ENCODE data around the gene KIF1C.

Gene KIF1C

DNA sequence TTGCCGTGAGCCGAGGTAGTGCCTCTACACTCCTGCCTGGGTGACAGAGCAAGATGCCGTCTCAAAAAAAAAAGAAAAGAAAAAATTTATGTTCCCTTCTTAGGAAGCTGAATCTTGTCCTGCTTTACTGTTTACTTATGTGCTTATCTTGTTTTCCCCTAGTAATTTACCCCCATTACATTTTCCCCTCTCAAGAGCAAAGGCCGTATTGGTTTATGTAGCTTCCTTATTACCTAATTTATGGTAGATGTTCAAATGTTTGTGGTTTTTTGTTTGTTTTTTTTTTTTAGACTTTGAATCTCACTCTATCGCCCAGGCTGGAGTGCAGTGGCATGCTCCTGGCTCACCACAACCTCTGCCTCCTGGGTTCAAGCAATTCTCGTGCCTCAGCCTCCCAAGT, 47.7 kb downstream of the KIF1C start:
- H3K4me3 ChIP-seq (ENCODE audit: control insufficient read depth in 1 of 7, extremely low read depth in 1 of 7, insufficient read depth in 4 of 7, low read depth in 2 of 7, low read length in 6 of 7), result no peak overlapping the region
- ChIA-PET CTCF (interaction anchor here (0.6 to 3.4 kb wide), 5 partner anchors 9 to 211 kb away, joined by 3 to 12 read pairs (median 5); partner anchors contain the start of gene SLC52A1), POLR2A (interaction anchor here (0.8 kb wide), 1 partner anchor 26 kb away, joined by 6 read pairs; no protein-coding TSS in a partner anchor)
- H3K9me3 ChIP-seq (ENCODE audit: control extremely low read depth in 1 of 5, control insufficient read depth in 4 of 5, insufficient read depth in 2 of 5, low read depth in 1 of 5, low read length in 4 of 5), result peaks cover 0 to under 1% (median 0%) of the 10 kb centered on the region in 5 experiments
- no peaks in the 10 kb centered on the region for H3K4me1 ChIP-seq (ENCODE audit: control extremely low read depth in 1 of 4, control insufficient read depth in 4 of 4, insufficient read depth in 4 of 4, low read length in 3 of 4)
- no peaks in the 10 kb centered on the region for H3K36me3 ChIP-seq (ENCODE audit: control insufficient read depth in 4 of 4, insufficient read depth in 4 of 4, low read length in 3 of 4)
- no peak overlapping the region for H3K27ac ChIP-seq (ENCODE audit: insufficient read depth in 1 of 2, low read depth in 1 of 2, low read length in 2 of 2, poor library complexity in 1 of 2, severe bottlenecking in 2 of 2)
- 96% methylated on average over 2 of the region's 6 CpGs for WGBS (ENCODE audit: insufficient coverage)
- peaks cover 0 to 4% (median 0%) of the 10 kb centered on the region in 5 experiments for H3K27me3 ChIP-seq (replicated peaks in 2 of 5; ENCODE audit: control insufficient read depth in 4 of 5, insufficient read depth in 5 of 5, low read length in 4 of 5)
- no peak for DNase-seq

DNA sequence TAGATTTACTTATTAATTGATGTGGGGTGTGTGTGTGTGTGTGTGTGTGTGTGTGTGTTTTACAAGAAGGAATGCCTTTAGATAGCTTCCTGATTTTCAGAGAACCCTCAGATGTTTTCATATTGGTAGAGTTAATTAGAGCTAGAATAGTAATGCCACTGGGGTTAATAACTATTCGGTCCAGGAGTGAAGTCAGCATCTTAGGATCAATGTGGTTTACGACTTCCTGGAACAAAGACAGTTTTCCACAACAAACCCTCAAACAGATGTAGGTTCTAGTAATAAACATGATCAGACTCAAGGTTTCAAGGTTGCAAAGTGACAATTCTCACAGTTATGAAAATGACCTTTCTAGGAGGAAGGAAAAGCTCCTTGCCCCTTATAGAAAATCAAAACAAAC, 49.7 kb downstream of the KIF1C start:
- CTCF ChIA-PET, result interaction anchor here (0.6 to 3.4 kb wide), 3 partner anchors 13 to 107 kb away, joined by 3 to 12 read pairs (median 3); no protein-coding TSS in a partner anchor

DNA sequence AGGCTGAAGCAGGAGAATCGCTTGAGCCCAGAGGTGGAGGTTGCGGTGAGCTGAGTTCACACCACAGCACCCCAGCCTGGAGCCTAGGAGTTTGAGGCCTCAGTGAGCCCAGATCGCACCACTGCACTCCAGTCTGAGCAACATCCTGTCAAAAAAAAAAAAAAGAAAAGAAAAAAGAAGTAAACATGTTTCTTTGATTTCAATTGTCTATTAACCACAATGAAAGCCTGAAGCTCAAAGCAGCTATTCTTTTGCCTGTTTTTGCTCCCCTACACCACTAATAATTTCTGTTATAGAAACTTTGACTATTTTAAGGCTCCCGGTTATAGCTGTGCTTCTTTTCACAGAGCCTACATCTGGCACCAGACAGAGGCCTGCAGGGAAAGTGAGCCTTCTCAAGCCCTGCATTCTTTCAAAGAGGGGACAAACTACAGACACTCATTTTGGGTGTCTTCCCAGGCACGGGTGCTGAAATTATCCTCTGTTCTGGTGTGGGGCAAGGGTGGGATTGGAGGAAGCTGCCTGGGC, 51.6 kb downstream of the KIF1C start:
- no peaks in the 10 kb centered on the region for H3K4me1 ChIP-seq (ENCODE audit: control extremely low read depth in 1 of 4, control insufficient read depth in 4 of 4, insufficient read depth in 4 of 4, low read length in 3 of 4)
- ChIA-PET POLR2A (no interaction called here), CTCF (interaction anchor here (0.6 kb wide), 1 partner anchor 18 kb away, joined by 3 read pairs; no protein-coding TSS in a partner anchor)
- H3K27me3 ChIP-seq (replicated peaks in 2 of 5; ENCODE audit: control insufficient read depth in 4 of 5, insufficient read depth in 5 of 5, low read length in 4 of 5), result peaks cover 0 to 4% (median 0%) of the 10 kb centered on the region in 5 experiments
- no peak for DNase-seq
- 100% methylated on average over 3 of the region's 5 CpGs for WGBS (ENCODE audit: insufficient coverage)
- no peaks in the 10 kb centered on the region for H3K9me3 ChIP-seq (ENCODE audit: control extremely low read depth in 1 of 5, control insufficient read depth in 4 of 5, insufficient read depth in 2 of 5, low read depth in 1 of 5, low read length in 4 of 5)
- H3K27ac ChIP-seq (ENCODE audit: insufficient read depth in 1 of 2, low read depth in 1 of 2, low read length in 2 of 2, poor library complexity in 1 of 2, severe bottlenecking in 2 of 2), result no peak overlapping the region
- no peak overlapping the region for H3K4me3 ChIP-seq (ENCODE audit: control insufficient read depth in 1 of 7, extremely low read depth in 1 of 7, insufficient read depth in 4 of 7, low read depth in 2 of 7, low read length in 6 of 7)
- H3K36me3 ChIP-seq (ENCODE audit: control insufficient read depth in 4 of 4, insufficient read depth in 4 of 4, low read length in 3 of 4), result no peaks in the 10 kb centered on the region

More for the DNA sequence above, 49.7 kb downstream of the KIF1C start:
- H3K4me1 ChIP-seq (ENCODE audit: control extremely low read depth in 1 of 4, control insufficient read depth in 4 of 4, insufficient read depth in 4 of 4, low read length in 3 of 4), result no peaks in the 10 kb centered on the region
- H3K36me3 ChIP-seq (ENCODE audit: control insufficient read depth in 4 of 4, insufficient read depth in 4 of 4, low read length in 3 of 4), result no peaks in the 10 kb centered on the region
- H3K27me3 ChIP-seq (replicated peaks in 2 of 5; ENCODE audit: control insufficient read depth in 4 of 5, insufficient read depth in 5 of 5, low read length in 4 of 5), result peaks cover 0 to 4% (median 0%) of the 10 kb centered on the region in 5 experiments
- 31% methylated on average over 2 of the region's 2 CpGs for WGBS (ENCODE audit: insufficient coverage)
- H3K4me3 ChIP-seq (ENCODE audit: control insufficient read depth in 1 of 7, extremely low read depth in 1 of 7, insufficient read depth in 4 of 7, low read depth in 2 of 7, low read length in 6 of 7), result no peak overlapping the region
- no peak for DNase-seq
- no peaks in the 10 kb centered on the region for H3K9me3 ChIP-seq (ENCODE audit: control extremely low read depth in 1 of 5, control insufficient read depth in 4 of 5, insufficient read depth in 2 of 5, low read depth in 1 of 5, low read length in 4 of 5)
- no peak overlapping the region for H3K27ac ChIP-seq (ENCODE audit: insufficient read depth in 1 of 2, low read depth in 1 of 2, low read length in 2 of 2, poor library complexity in 1 of 2, severe bottlenecking in 2 of 2)
- POLR2A ChIA-PET, result interaction anchor here (0.8 kb wide), 1 partner anchor 511 kb away, joined by 3 read pairs; no protein-coding TSS in a partner anchor

DNA sequence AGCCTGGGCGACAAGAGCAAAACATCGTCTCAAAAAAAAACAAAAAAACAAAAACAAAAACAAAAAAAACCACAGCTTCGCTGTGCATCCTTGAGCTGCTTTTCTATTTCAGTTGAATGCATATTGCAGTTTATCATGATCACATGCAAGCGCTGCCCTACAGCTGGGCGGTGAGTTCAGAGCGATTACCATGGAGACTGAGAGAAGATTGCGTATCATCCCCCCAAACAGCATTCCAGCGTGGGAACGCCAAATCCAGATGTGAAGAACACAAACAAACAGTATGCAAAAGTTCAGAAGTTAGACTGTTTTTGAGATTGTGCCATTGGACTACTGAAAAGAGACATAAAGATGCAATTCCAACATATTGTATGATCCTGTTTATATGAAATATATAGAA, 52.5 kb downstream of the KIF1C start:
- Histone ChIP-seq H3K9me3 (ENCODE audit: control extremely low read depth in 1 of 5, control insufficient read depth in 4 of 5, insufficient read depth in 2 of 5, low read depth in 1 of 5, low read length in 4 of 5) (no peaks in the 10 kb centered on the region), H3K4me1 (ENCODE audit: control extremely low read depth in 1 of 4, control insufficient read depth in 4 of 4, insufficient read depth in 4 of 4, low read length in 3 of 4) (no peaks in the 10 kb centered on the region), H3K4me3 (ENCODE audit: control insufficient read depth in 1 of 7, extremely low read depth in 1 of 7, insufficient read depth in 4 of 7, low read depth in 2 of 7, low read length in 6 of 7) (no peak overlapping the region), H3K36me3 (ENCODE audit: control insufficient read depth in 4 of 4, insufficient read depth in 4 of 4, low read length in 3 of 4) (no peaks in the 10 kb centered on the region), H3K27me3 (replicated peaks in 2 of 5; ENCODE audit: control insufficient read depth in 4 of 5, insufficient read depth in 5 of 5, low read length in 4 of 5) (no peaks in the 10 kb centered on the region), H3K27ac (ENCODE audit: insufficient read depth in 1 of 2, low read depth in 1 of 2, low read length in 2 of 2, poor library complexity in 1 of 2, severe bottlenecking in 2 of 2) (no peak overlapping the region)
- no peak for DNase-seq
- CTCF ChIA-PET, result no interaction called here
- POLR2A ChIA-PET, result no interaction called here
- WGBS (ENCODE audit: insufficient coverage), result 100% methylated on average over 7 of the region's 9 CpGs

DNA sequence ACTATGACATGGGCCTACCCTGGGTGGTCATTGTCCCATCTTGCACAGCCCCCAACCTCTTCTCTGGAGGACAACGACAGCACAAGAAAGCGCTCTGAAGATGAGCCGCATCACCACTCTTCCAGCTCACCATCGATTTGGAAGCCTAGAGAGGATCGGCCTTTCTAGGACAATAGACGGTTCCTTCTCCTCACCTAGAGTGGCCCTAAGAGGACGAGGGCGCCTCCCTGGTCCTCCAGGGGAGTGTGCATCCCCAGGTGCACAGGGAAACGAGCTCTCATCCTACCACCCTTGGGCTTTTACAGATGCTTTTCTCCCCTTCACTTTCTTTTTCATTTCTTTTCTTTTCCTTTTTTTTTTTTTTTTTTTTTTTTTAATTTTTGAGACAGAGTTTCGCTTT, 57.8 kb downstream of the KIF1C start:
- H3K4me3 ChIP-seq (ENCODE audit: control insufficient read depth in 1 of 7, extremely low read depth in 1 of 7, insufficient read depth in 4 of 7, low read depth in 2 of 7, low read length in 6 of 7), result no peak overlapping the region
- DNase-seq, result no peak
- no peak overlapping the region for H3K27ac ChIP-seq (ENCODE audit: insufficient read depth in 1 of 2, low read depth in 1 of 2, low read length in 2 of 2, poor library complexity in 1 of 2, severe bottlenecking in 2 of 2)
- H3K27me3 ChIP-seq (replicated peaks in 2 of 5; ENCODE audit: control insufficient read depth in 4 of 5, insufficient read depth in 5 of 5, low read length in 4 of 5), result peaks cover 0 to 8% (median 0%) of the 10 kb centered on the region in 5 experiments
- WGBS (ENCODE audit: insufficient coverage), result 94% methylated on average over 7 of the region's 10 CpGs
- CTCF ChIA-PET, result interaction anchor here (1.8 kb wide), 1 partner anchor 9 kb away, joined by 5 read pairs; no protein-coding TSS in a partner anchor
- no peaks in the 10 kb centered on the region for H3K4me1 ChIP-seq (ENCODE audit: control extremely low read depth in 1 of 4, control insufficient read depth in 4 of 4, insufficient read depth in 4 of 4, low read length in 3 of 4)
- no peaks in the 10 kb centered on the region for H3K36me3 ChIP-seq (ENCODE audit: control insufficient read depth in 4 of 4, insufficient read depth in 4 of 4, low read length in 3 of 4)
- POLR2A ChIA-PET, result interaction anchor here (0.6 kb wide), 1 partner anchor 412 kb away, joined by 4 read pairs; no protein-coding TSS in a partner anchor
- no peaks in the 10 kb centered on the region for H3K9me3 ChIP-seq (ENCODE audit: control extremely low read depth in 1 of 5, control insufficient read depth in 4 of 5, insufficient read depth in 2 of 5, low read depth in 1 of 5, low read length in 4 of 5)

DNA sequence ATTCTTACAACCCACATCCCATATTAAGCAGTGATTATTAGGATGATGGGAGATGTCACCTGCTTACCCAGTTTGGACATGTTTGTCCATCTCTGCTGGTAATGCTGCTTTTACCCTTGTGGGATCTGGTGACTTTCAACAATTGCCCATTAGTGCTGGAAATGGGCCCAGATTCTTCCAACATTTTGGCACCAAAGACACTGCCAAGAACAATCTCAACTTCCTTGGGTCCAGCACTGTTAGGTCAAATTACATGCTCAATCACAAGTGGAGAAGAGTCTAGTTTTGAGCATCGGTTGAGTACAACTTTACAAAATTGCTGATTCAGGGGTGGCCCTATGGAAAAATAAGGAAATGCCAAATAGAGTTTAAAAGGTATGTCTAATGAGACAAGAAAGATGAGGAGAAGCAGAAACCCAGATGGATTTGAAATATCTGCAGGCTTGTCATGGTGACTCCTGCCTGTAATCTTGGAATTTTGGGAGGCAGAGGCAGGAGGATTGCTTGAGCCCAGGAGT, 67.5 kb downstream of the KIF1C start:
- 75% methylated on average over 1 of the region's 1 CpG for WGBS (ENCODE audit: insufficient coverage)
- POLR2A ChIA-PET, result no interaction called here
- DNase-seq, result no peak

DNA sequence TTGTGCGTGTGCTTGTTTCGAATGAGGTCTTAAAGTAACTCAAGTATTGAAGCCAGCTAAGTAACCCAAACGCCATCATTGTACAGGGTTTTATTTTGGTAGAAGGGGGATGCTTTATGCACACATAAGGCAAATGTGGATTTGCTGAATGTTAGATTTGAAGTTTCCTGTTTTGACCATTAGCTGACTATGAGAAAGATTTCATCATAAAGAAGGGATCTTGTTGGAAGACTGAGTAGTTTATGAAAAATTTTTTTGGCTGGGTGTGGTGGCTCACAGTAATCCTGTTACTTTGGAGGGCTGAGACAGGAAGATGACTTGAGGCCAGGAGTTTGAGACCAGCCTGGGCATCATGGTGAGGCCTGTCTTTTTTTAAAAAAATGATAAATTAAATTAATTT, 70.5 kb downstream of the KIF1C start:
- Histone ChIP-seq H3K9me3 (ENCODE audit: control extremely low read depth in 1 of 5, control insufficient read depth in 4 of 5, insufficient read depth in 2 of 5, low read depth in 1 of 5, low read length in 4 of 5) (no peaks in the 10 kb centered on the region), H3K27me3 (replicated peaks in 2 of 5; ENCODE audit: control insufficient read depth in 4 of 5, insufficient read depth in 5 of 5, low read length in 4 of 5) (peaks cover 0 to 1% (median 0%) of the 10 kb centered on the region in 5 experiments), H3K27ac (ENCODE audit: insufficient read depth in 1 of 2, low read depth in 1 of 2, low read length in 2 of 2, poor library complexity in 1 of 2, severe bottlenecking in 2 of 2) (no peak overlapping the region), H3K4me1 (ENCODE audit: control extremely low read depth in 1 of 4, control insufficient read depth in 4 of 4, insufficient read depth in 4 of 4, low read length in 3 of 4) (no peaks in the 10 kb centered on the region), H3K4me3 (ENCODE audit: control insufficient read depth in 1 of 7, extremely low read depth in 1 of 7, insufficient read depth in 4 of 7, low read depth in 2 of 7, low read length in 6 of 7) (no peak overlapping the region), H3K36me3 (ENCODE audit: control insufficient read depth in 4 of 4, insufficient read depth in 4 of 4, low read length in 3 of 4) (no peaks in the 10 kb centered on the region)
- POLR2A ChIA-PET, result no interaction called here
- WGBS (ENCODE audit: insufficient coverage), result 100% methylated on average over 3 of the region's 3 CpGs
- CTCF ChIA-PET, result interaction anchor here (0.6 to 1.0 kb wide), 2 partner anchors 75 to 160 kb away, joined by 3 read pairs; no protein-coding TSS in a partner anchor
- DNase-seq, result no peak

More for the DNA sequence above, 67.5 kb downstream of the KIF1C start:
- no peaks in the 10 kb centered on the region for H3K4me1 ChIP-seq (ENCODE audit: control extremely low read depth in 1 of 4, control insufficient read depth in 4 of 4, insufficient read depth in 4 of 4, low read length in 3 of 4)
- CTCF ChIA-PET, result interaction anchor here (3.2 kb wide), 1 partner anchor 19 kb away, joined by 12 read pairs; no protein-coding TSS in a partner anchor
- peaks cover 0 to 4% (median 0%) of the 10 kb centered on the region in 5 experiments for H3K27me3 ChIP-seq (replicated peaks in 2 of 5; ENCODE audit: control insufficient read depth in 4 of 5, insufficient read depth in 5 of 5, low read length in 4 of 5)
- H3K27ac ChIP-seq (ENCODE audit: insufficient read depth in 1 of 2, low read depth in 1 of 2, low read length in 2 of 2, poor library complexity in 1 of 2, severe bottlenecking in 2 of 2), result no peak overlapping the region
- no peaks in the 10 kb centered on the region for H3K36me3 ChIP-seq (ENCODE audit: control insufficient read depth in 4 of 4, insufficient read depth in 4 of 4, low read length in 3 of 4)
- H3K9me3 ChIP-seq (ENCODE audit: control extremely low read depth in 1 of 5, control insufficient read depth in 4 of 5, insufficient read depth in 2 of 5, low read depth in 1 of 5, low read length in 4 of 5), result no peaks in the 10 kb centered on the region
- H3K4me3 ChIP-seq (ENCODE audit: control insufficient read depth in 1 of 7, extremely low read depth in 1 of 7, insufficient read depth in 4 of 7, low read depth in 2 of 7, low read length in 6 of 7), result no peak overlapping the region
